A673 (cell line): ENCODE data around the gene CTNNA1.

Experiments used
- CTCF ChIP-seq: fragments of 300-800, 200-600 bp; sonication (generic); conservative IDR thresholded peaks from 2 replicates; pipeline ENCODE4 v1.5.1; 2017; ENCODE audit warnings: low read depth, mild to moderate bottlenecking, antibody characterized with exemption, low read length, moderate library complexity, mixed read lengths
- EZH2 ChIP-seq: fragments of 200-600 bp; sonication (generic); IDR thresholded peaks from 2 replicates; pipeline ENCODE4 v1.6.1; 2017; ENCODE audit warnings: borderline replicate concordance, low read depth, mild to moderate bottlenecking, mixed read lengths, antibody characterized with exemption, low read length; ENCODE audit not compliant: poor library complexity, severe bottlenecking

DNA sequence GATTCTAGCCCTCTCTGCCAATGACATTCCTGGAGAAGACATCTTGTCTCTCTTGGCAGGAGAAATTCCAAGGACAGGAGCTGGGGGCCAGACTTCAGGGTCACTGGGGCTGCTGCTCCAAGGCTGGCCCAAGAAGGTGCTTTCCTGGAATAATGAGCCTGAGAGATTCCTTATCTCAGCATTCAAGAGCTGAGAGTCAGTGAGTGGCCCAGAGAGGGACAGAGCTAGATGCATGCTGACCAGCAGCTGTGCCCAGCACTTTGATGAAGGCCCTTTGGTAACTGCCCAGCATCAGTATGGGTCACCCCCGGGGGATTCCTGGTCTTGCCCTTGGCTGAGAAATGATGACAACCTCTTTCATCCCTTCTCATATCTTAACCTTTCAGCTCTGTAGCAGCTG, 47.7 kb upstream of the CTNNA1 start:
- TF ChIP-seq CTCF (no peak), EZH2 (no peak)
